ENCODE data around the gene EFHB. TPM values are rescaled to one million over a fixed set of nuclear protein-coding genes. Genes with fewer than 3 reads are reported as not detected.
"Not testable (repeated sequence)": the region's sequence is repeated elsewhere in the genome, so short reads cannot be mapped to it uniquely, and the experiment has no call there.

Gene EFHB
- total RNA-seq, 2 donors from 2014 or later, result 0.96 to 4.1 TPM

- no peak for DNase-seq (ENCODE audit: low spot score)
- WGBS, result 67% methylated on average over 5 of the region's 5 CpGs
- no peak overlapping the region for H3K4me3 ChIP-seq
- no peaks in the 10 kb centered on the region for H3K4me1 ChIP-seq (replicated peaks)
- intact Hi-C loops (cut with DNase I), result no loop called here
- no peak overlapping the region for H3K27ac ChIP-seq
- no peaks in the 10 kb centered on the region for H3K27me3 ChIP-seq (replicated peaks; ENCODE audit: insufficient read depth)
- no peaks in the 10 kb centered on the region for H3K9me3 ChIP-seq
- TF ChIP-seq POLR2A (IDR thresholded peaks at IDR 0.05) (no peak), CTCF (IDR thresholded peaks at IDR 0.05) (peak in 3 of 4 experiments; percentile 27 to 38 (median 31)), POLR2AphosphoS5 (IDR thresholded peaks at IDR 0.05) (no peak)
- H3K36me3 ChIP-seq, result no peaks in the 10 kb centered on the region
Measured at GRCh38 chr3:19885468-19885867, 48.5 kb downstream of the EFHB start.

- Histone ChIP-seq H3K36me3 (no peaks in the 10 kb centered on the region), H3K9me3 (no peaks in the 10 kb centered on the region), H3K27ac (no peak overlapping the region), H3K4me1 (replicated peaks) (no peaks in the 10 kb centered on the region), H3K4me3 (no peak overlapping the region), H3K27me3 (replicated peaks; ENCODE audit: insufficient read depth) (no peaks in the 10 kb centered on the region)
- intact Hi-C loops (cut with DNase I), result no loop called here
- TF ChIP-seq POLR2AphosphoS5 (IDR thresholded peaks at IDR 0.05) (no peak), CTCF (IDR thresholded peaks at IDR 0.05) (no peak), POLR2A (IDR thresholded peaks at IDR 0.05) (no peak)
- DNase-seq (ENCODE audit: low spot score), result no peak
Measured at GRCh38 chr3:19881852-19882251, 52.2 kb downstream of the EFHB start.

GRCh38 chr3:19881036-19881435, 53.0 kb downstream of the EFHB start:
- no peaks in the 10 kb centered on the region for H3K36me3 ChIP-seq
- no peak overlapping the region for H3K4me3 ChIP-seq
- no peak for DNase-seq (ENCODE audit: low spot score)
- no peaks in the 10 kb centered on the region for H3K27me3 ChIP-seq (replicated peaks; ENCODE audit: insufficient read depth)
- no peaks in the 10 kb centered on the region for H3K4me1 ChIP-seq (replicated peaks)
- TF ChIP-seq CTCF (IDR thresholded peaks at IDR 0.05), result no peak
- no peak for TF ChIP-seq POLR2AphosphoS5 (IDR thresholded peaks at IDR 0.05)
- TF ChIP-seq POLR2A (IDR thresholded peaks at IDR 0.05), result no peak
- H3K9me3 ChIP-seq, result no peaks in the 10 kb centered on the region
- H3K27ac ChIP-seq, result no peak overlapping the region
- intact Hi-C loops (cut with DNase I), result no loop called here

- H3K27me3 ChIP-seq (replicated peaks; ENCODE audit: insufficient read depth), result no peaks in the 10 kb centered on the region
- no peaks in the 10 kb centered on the region for H3K36me3 ChIP-seq
- intact Hi-C loops (cut with DNase I), result no loop called here
- H3K4me1 ChIP-seq (replicated peaks), result no peaks in the 10 kb centered on the region
- H3K27ac ChIP-seq, result no peak overlapping the region
- TF ChIP-seq POLR2AphosphoS5 (IDR thresholded peaks at IDR 0.05), result no peak
- TF ChIP-seq POLR2A (IDR thresholded peaks at IDR 0.05), result no peak
- no peak for TF ChIP-seq CTCF (IDR thresholded peaks at IDR 0.05)
- WGBS, result 94% methylated on average over 3 of the region's 3 CpGs
- no peak for DNase-seq (ENCODE audit: low spot score)
- H3K4me3 ChIP-seq, result no peak overlapping the region
- no peaks in the 10 kb centered on the region for H3K9me3 ChIP-seq
Measured at GRCh38 chr3:19877656-19878055, 56.4 kb downstream of the EFHB start.

GRCh38 chr3:19866751-19867347, 67.2 kb downstream of the EFHB start:
- peak; percentile 30 for DNase-seq (ENCODE audit: low spot score)
- no peaks in the 10 kb centered on the region for H3K9me3 ChIP-seq
- TF ChIP-seq POLR2A (IDR thresholded peaks at IDR 0.05), result no peak
- TF ChIP-seq POLR2AphosphoS5 (IDR thresholded peaks at IDR 0.05), result peak; percentile 5
- peak; percentile 27 to 74 (median 64) for TF ChIP-seq CTCF (IDR thresholded peaks at IDR 0.05)
- intact Hi-C loops (cut with DNase I), result loop anchor here (10.0 kb wide), 2 partner anchors 522 to 802 kb away; no protein-coding TSS in a partner anchor
- no peaks in the 10 kb centered on the region for H3K27me3 ChIP-seq (replicated peaks; ENCODE audit: insufficient read depth)
- H3K36me3 ChIP-seq, result no peaks in the 10 kb centered on the region
- H3K4me1 ChIP-seq (replicated peaks), result no peaks in the 10 kb centered on the region
- no peak overlapping the region for H3K4me3 ChIP-seq
- 9% methylated on average over 7 of the region's 7 CpGs for whole genome bisulfite sequencing
- no peak overlapping the region for H3K27ac ChIP-seq

- H3K4me3 ChIP-seq; intact Hi-C loops (cut with DNase I); H3K4me1 ChIP-seq (replicated peaks); H3K36me3 ChIP-seq; DNase-seq (ENCODE audit: low spot score); H3K27ac ChIP-seq; H3K9me3 ChIP-seq; H3K27me3 ChIP-seq (replicated peaks; ENCODE audit: insufficient read depth): not testable (repeated sequence)
- WGBS, result 56% methylated on average over 12 of the region's 13 CpGs
Measured at GRCh38 chr3:19855318-19855717, 78.7 kb downstream of the EFHB start.

GRCh38 chr3:19846609-19847008, 87.4 kb downstream of the EFHB start:
- H3K27me3 ChIP-seq (replicated peaks; ENCODE audit: insufficient read depth); H3K9me3 ChIP-seq; H3K4me1 ChIP-seq (replicated peaks); H3K36me3 ChIP-seq; H3K4me3 ChIP-seq; DNase-seq (ENCODE audit: low spot score); H3K27ac ChIP-seq; intact Hi-C loops (cut with DNase I): not testable (repeated sequence)
- WGBS, result 89% methylated on average over 7 of the region's 7 CpGs
